Measurements from ENCODE around the gene STK24.

Gene STK24

GRCh38 chr13:98606296-98606695 lies 29.4 kb upstream of the STK24 start:
- H2AFZ ChIP-seq (ENCODE audit: low read length), result no peak overlapping the region
- DNase-seq (ENCODE audit: low spot score), result no peak
- no peak overlapping the region for H3K9ac ChIP-seq (ENCODE audit: low read depth, low read length, poor library complexity)
- H2BK120ac ChIP-seq (ENCODE audit: low read depth, low read length), result no peak overlapping the region
- H3K27me3 ChIP-seq (ENCODE audit: control insufficient read depth in 3 of 3, insufficient read depth in 3 of 3, low read depth in 1 of 3, low read length in 3 of 3), result no peaks in the 10 kb centered on the region
- H3K9me3 ChIP-seq (replicated peaks in 1 of 2; ENCODE audit: control insufficient read depth in 2 of 2, insufficient read depth in 1 of 2, low read depth in 1 of 2, low read length in 2 of 2), result no peaks in the 10 kb centered on the region
- H2BK15ac ChIP-seq (ENCODE audit: low read length), result no peak overlapping the region
- no peak overlapping the region for H4K8ac ChIP-seq (ENCODE audit: low read depth, low read length)
- no peak overlapping the region for H2AK5ac ChIP-seq (ENCODE audit: low read depth, low read length)
- H3K4me1 ChIP-seq (ENCODE audit: control insufficient read depth in 2 of 2, insufficient read depth in 1 of 2, low read depth in 1 of 2, low read length in 2 of 2), result no peaks in the 10 kb centered on the region
- no peaks in the 10 kb centered on the region for H3K79me1 ChIP-seq (ENCODE audit: low read depth, low read length)
- no peak overlapping the region for H3K23ac ChIP-seq (ENCODE audit: low read depth, low read length, poor library complexity)
- no CpG with 5 or more reads among the region's 5 CpGs for WGBS, 2 donors (ENCODE audit: extremely low coverage in 2 of 2, insufficient read length in 2 of 2, insufficient replicate concordance in 1 of 2)
- H3K18ac ChIP-seq (ENCODE audit: low read length), result no peak overlapping the region
- H3K4me3 ChIP-seq (ENCODE audit: low read length in 2 of 2), result no peak overlapping the region
- no peak overlapping the region for H2BK12ac ChIP-seq (ENCODE audit: low read length)
- H3K27ac ChIP-seq (replicated peaks; ENCODE audit: low read length), result no peak overlapping the region
- H3K4me2 ChIP-seq (ENCODE audit: insufficient read depth, low read length, poor library complexity, severe bottlenecking), result no peak overlapping the region
- no peak overlapping the region for H4K91ac ChIP-seq (ENCODE audit: low read depth, low read length, poor library complexity)
- H3K14ac ChIP-seq (ENCODE audit: low read length), result no peak overlapping the region
- no peaks in the 10 kb centered on the region for H3K36me3 ChIP-seq (replicated peaks in 1 of 2; ENCODE audit: control insufficient read depth in 2 of 2, insufficient read depth in 2 of 2, low read length in 2 of 2)
- H3K4ac ChIP-seq (ENCODE audit: low read length), result no peak overlapping the region
- H2BK5ac ChIP-seq (ENCODE audit: low read length), result no peak overlapping the region

- Histone ChIP-seq H3K18ac (ENCODE audit: low read length) (no peak overlapping the region), H3K4ac (ENCODE audit: low read length) (no peak overlapping the region), H3K14ac (ENCODE audit: low read length) (no peak overlapping the region), H3K9me3 (replicated peaks in 1 of 2; ENCODE audit: control insufficient read depth in 2 of 2, insufficient read depth in 1 of 2, low read depth in 1 of 2, low read length in 2 of 2) (no peaks in the 10 kb centered on the region), H3K9ac (ENCODE audit: low read depth, low read length, poor library complexity) (no peak overlapping the region), H2AFZ (ENCODE audit: low read length) (no peak overlapping the region), H3K4me2 (ENCODE audit: insufficient read depth, low read length, poor library complexity, severe bottlenecking) (no peak overlapping the region), H4K91ac (ENCODE audit: low read depth, low read length, poor library complexity) (no peak overlapping the region), H3K4me3 (ENCODE audit: low read length in 2 of 2) (no peak overlapping the region), H2BK5ac (ENCODE audit: low read length) (no peak overlapping the region), H3K4me1 (ENCODE audit: control insufficient read depth in 2 of 2, insufficient read depth in 1 of 2, low read depth in 1 of 2, low read length in 2 of 2) (peaks cover 0 to 3% of the 10 kb centered on the region in 2 donors), H2BK15ac (ENCODE audit: low read length) (no peak overlapping the region), H4K8ac (ENCODE audit: low read depth, low read length) (no peak overlapping the region), H2BK120ac (ENCODE audit: low read depth, low read length) (no peak overlapping the region), H3K36me3 (replicated peaks in 1 of 2; ENCODE audit: control insufficient read depth in 2 of 2, insufficient read depth in 2 of 2, low read length in 2 of 2) (no peaks in the 10 kb centered on the region), H3K27ac (replicated peaks; ENCODE audit: low read length) (no peak overlapping the region), H3K23ac (ENCODE audit: low read depth, low read length, poor library complexity) (no peak overlapping the region), H3K79me1 (ENCODE audit: low read depth, low read length) (no peaks in the 10 kb centered on the region), H3K27me3 (ENCODE audit: control insufficient read depth in 3 of 3, insufficient read depth in 3 of 3, low read depth in 1 of 3, low read length in 3 of 3) (no peaks in the 10 kb centered on the region), H2AK5ac (ENCODE audit: low read depth, low read length) (no peak overlapping the region), H2BK12ac (ENCODE audit: low read length) (no peak overlapping the region)
- no CpG with 5 or more reads among the region's 2 CpGs for WGBS, 2 donors (ENCODE audit: extremely low coverage in 2 of 2, insufficient read length in 2 of 2, insufficient replicate concordance in 1 of 2)
- peak; percentile 23 for DNase-seq (ENCODE audit: low spot score)
These were observed 22.8 kb upstream of the STK24 start for GRCh38 chr13:98599502-98600328.

- DNase-seq (ENCODE audit: low spot score), result no peak
- peaks cover 0 to 3% (median 0%) of the 10 kb centered on the region in 3 experiments for H3K27me3 ChIP-seq (ENCODE audit: control insufficient read depth in 3 of 3, insufficient read depth in 3 of 3, low read depth in 1 of 3, low read length in 3 of 3)
- no peak overlapping the region for H2AFZ ChIP-seq (ENCODE audit: low read length)
- no peak overlapping the region for H3K4me3 ChIP-seq (ENCODE audit: low read length in 2 of 2)
- H2BK15ac ChIP-seq (ENCODE audit: low read length), result no peak overlapping the region
- no peak overlapping the region for H4K8ac ChIP-seq (ENCODE audit: low read depth, low read length)
- no CpG with 5 or more reads among the region's 4 CpGs for WGBS, 2 donors (ENCODE audit: extremely low coverage in 2 of 2, insufficient read length in 2 of 2, insufficient replicate concordance in 1 of 2)
- H3K79me1 ChIP-seq (ENCODE audit: low read depth, low read length), result no peaks in the 10 kb centered on the region
- no peak overlapping the region for H3K14ac ChIP-seq (ENCODE audit: low read length)
- H2AK5ac ChIP-seq (ENCODE audit: low read depth, low read length), result no peak overlapping the region
- no peak overlapping the region for H3K18ac ChIP-seq (ENCODE audit: low read length)
- no peaks in the 10 kb centered on the region for H3K36me3 ChIP-seq (replicated peaks in 1 of 2; ENCODE audit: control insufficient read depth in 2 of 2, insufficient read depth in 2 of 2, low read length in 2 of 2)
- H2BK5ac ChIP-seq (ENCODE audit: low read length), result no peak overlapping the region
- no peak overlapping the region for H3K4me2 ChIP-seq (ENCODE audit: insufficient read depth, low read length, poor library complexity, severe bottlenecking)
- H3K9me3 ChIP-seq (replicated peaks in 1 of 2; ENCODE audit: control insufficient read depth in 2 of 2, insufficient read depth in 1 of 2, low read depth in 1 of 2, low read length in 2 of 2), result no peaks in the 10 kb centered on the region
- H2BK120ac ChIP-seq (ENCODE audit: low read depth, low read length), result no peak overlapping the region
- H3K27ac ChIP-seq (replicated peaks; ENCODE audit: low read length), result no peak overlapping the region
- no peak overlapping the region for H3K4ac ChIP-seq (ENCODE audit: low read length)
- no peak overlapping the region for H3K23ac ChIP-seq (ENCODE audit: low read depth, low read length, poor library complexity)
- H3K4me1 ChIP-seq (ENCODE audit: control insufficient read depth in 2 of 2, insufficient read depth in 1 of 2, low read depth in 1 of 2, low read length in 2 of 2), result peaks cover 0 to 3% of the 10 kb centered on the region in 2 donors
- no peak overlapping the region for H4K91ac ChIP-seq (ENCODE audit: low read depth, low read length, poor library complexity)
- no peak overlapping the region for H3K9ac ChIP-seq (ENCODE audit: low read depth, low read length, poor library complexity)
- H2BK12ac ChIP-seq (ENCODE audit: low read length), result no peak overlapping the region
These were observed 21.1 kb upstream of the STK24 start for GRCh38 chr13:98598043-98598442.

- Histone ChIP-seq H4K91ac (ENCODE audit: low read depth, low read length, poor library complexity) (no peak overlapping the region), H2BK15ac (ENCODE audit: low read length) (no peak overlapping the region), H3K4ac (ENCODE audit: low read length) (no peak overlapping the region), H3K36me3 (replicated peaks in 1 of 2; ENCODE audit: control insufficient read depth in 2 of 2, insufficient read depth in 2 of 2, low read length in 2 of 2) (no peaks in the 10 kb centered on the region), H2BK12ac (ENCODE audit: low read length) (no peak overlapping the region), H2AFZ (ENCODE audit: low read length) (no peak overlapping the region), H3K27ac (replicated peaks; ENCODE audit: low read length) (no peak overlapping the region), H3K9me3 (replicated peaks in 1 of 2; ENCODE audit: control insufficient read depth in 2 of 2, insufficient read depth in 1 of 2, low read depth in 1 of 2, low read length in 2 of 2) (no peaks in the 10 kb centered on the region), H3K4me1 (ENCODE audit: control insufficient read depth in 2 of 2, insufficient read depth in 1 of 2, low read depth in 1 of 2, low read length in 2 of 2) (peaks cover 0 to 3% of the 10 kb centered on the region in 2 donors), H3K4me2 (ENCODE audit: insufficient read depth, low read length, poor library complexity, severe bottlenecking) (no peak overlapping the region), H3K18ac (ENCODE audit: low read length) (no peak overlapping the region), H2AK5ac (ENCODE audit: low read depth, low read length) (no peak overlapping the region), H3K79me1 (ENCODE audit: low read depth, low read length) (no peaks in the 10 kb centered on the region), H3K14ac (ENCODE audit: low read length) (no peak overlapping the region), H4K8ac (ENCODE audit: low read depth, low read length) (no peak overlapping the region), H2BK5ac (ENCODE audit: low read length) (no peak overlapping the region), H3K23ac (ENCODE audit: low read depth, low read length, poor library complexity) (no peak overlapping the region), H3K27me3 (ENCODE audit: control insufficient read depth in 3 of 3, insufficient read depth in 3 of 3, low read depth in 1 of 3, low read length in 3 of 3) (peaks cover 0 to 3% (median 0%) of the 10 kb centered on the region in 3 experiments), H3K4me3 (ENCODE audit: low read length in 2 of 2) (no peak overlapping the region), H2BK120ac (ENCODE audit: low read depth, low read length) (no peak overlapping the region), H3K9ac (ENCODE audit: low read depth, low read length, poor library complexity) (no peak overlapping the region)
- no peak for DNase-seq (ENCODE audit: low spot score)
- WGBS, 2 donors (ENCODE audit: extremely low coverage in 2 of 2, insufficient read length in 2 of 2, insufficient replicate concordance in 1 of 2), result no CpG with 5 or more reads among the region's 3 CpGs
These were observed 18.2 kb upstream of the STK24 start for GRCh38 chr13:98595134-98595533.

Measured in neuronal stem cell (in vitro differentiated cells).